Fibroblast of peridontal ligament (primary cell): ENCODE data around the gene STXBP1.
"Not testable (repeated sequence)": the region's sequence is repeated elsewhere in the genome, so short reads cannot be mapped to it uniquely, and the experiment has no call there.

Source experiments
- DNase-seq: peaks from one replicate; pipeline ENCODE4 v3.0.0-alpha.2; 2010; ENCODE audit errors: extremely low read depth

Gene STXBP1

DNA sequence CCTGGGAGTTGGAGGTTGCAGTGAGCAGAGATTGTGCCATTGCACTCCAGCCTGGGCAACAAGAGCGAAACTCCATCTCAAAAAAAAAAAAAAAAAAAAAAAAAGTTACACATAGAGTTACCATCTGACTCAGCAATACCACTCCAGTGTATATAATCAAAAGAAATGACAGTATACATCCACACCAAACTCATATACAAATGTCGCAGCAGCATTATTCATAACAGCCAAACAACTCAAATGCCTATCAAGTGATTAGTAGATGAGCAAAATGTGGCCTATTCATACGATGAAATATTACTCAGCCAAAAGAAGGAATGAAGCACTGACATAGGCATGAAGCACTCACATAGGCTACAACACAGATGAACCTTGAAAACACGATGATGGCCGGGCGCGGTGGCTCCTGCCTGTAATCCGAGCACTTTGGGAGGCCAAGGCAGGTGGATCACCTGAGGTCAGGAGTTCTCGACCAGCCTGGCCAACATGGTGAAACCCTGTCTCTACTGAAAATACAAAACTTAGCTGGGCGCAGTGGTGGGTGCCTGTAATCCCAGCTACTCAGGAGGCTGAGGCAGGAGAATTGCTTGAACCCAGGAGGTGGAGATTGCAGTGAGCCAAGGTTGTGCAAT lies 9.4 kb downstream of the STXBP1 start:
- not testable (repeated sequence) for DNase-seq

DNA sequence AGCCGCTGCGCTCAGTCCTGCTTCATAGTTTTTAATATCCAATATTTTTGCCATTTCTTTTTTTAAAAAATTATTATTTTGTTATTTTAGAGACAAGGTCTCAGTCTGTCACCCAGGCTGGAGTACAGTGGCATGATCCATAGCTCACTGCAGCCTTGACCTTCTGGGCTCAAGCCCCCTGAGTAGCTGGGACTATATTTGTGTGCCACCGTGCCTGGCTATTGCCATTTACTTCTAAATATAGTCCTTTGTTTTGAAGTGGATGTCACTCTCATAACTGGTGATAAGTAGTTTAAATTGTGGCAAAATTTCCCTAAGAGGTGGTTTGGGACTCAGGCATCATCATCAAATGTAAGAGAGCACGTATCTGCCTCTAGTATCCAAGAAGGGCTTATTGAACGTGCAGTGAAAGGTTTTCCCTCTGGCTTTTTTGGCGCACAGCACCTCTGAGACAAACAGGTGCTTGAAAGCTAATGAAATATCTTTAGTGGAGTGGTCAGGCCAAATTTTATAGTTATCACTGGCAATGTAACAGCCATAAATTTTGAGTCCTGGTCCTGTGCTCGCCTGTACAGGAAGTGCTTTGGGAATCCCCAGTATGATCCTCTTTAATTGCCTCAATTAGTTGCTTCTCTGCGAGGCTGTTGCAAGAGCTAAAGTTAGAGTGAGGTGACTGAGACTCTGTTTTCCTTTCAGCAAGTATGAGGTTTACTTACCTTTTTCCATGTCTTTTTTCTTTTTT lies 14.8 kb downstream of the STXBP1 start:
- no peak for DNase-seq

DNA sequence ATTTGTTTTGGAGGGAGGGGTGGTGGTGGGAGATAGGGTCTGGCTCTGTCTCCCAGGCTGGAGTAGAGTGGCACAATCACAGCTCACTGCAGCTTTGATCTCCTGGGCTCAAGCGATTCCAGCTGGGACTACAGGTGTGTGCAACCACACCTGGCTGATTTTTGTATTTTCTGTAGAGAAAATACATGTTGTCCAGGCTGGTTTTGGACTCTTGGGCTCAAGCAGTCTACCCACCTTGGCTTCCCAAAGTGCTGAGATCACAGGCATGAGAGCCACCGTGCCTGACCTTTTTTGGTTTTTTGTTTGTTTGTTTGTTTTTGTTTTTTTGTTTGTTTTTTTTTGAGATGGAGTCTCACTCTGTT lies 15.4 kb downstream of the STXBP1 start:
- DNase-seq, result no peak

DNA sequence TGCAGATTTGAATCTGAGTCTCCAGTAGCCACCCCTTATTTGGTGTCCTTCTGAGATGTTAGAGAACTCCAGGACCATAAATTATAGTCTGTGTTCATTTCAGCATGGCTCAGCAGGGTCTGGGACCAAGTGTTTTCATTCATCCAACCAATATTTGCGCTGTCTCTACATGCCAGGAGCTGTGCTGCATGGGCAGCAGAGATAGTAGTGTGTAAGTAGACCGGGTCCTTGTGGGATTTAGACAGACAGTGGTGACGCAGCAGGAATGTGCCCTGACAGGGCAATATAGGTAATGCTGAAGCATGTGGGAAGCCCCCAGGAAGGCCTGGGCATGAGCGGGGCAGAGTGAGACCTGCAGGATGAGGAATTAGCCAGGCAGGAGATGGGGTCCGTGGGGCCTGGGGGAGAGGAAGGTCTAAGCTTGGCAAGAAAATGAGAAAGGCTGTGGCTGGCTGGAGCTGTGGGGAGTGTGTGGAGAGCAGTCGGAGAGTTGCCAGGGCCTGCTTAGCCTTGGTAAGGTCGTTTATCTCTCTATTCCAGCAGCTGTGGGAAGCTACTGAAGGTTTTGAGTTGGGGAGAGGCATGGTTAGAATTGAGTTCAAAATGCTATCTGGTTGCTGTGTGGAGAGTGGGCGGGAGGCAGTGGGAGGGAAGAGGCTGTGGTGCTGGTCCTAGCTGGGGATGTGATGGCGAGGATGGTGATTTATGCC lies 16.8 kb downstream of the STXBP1 start:
- DNase-seq, result no peak

DNA sequence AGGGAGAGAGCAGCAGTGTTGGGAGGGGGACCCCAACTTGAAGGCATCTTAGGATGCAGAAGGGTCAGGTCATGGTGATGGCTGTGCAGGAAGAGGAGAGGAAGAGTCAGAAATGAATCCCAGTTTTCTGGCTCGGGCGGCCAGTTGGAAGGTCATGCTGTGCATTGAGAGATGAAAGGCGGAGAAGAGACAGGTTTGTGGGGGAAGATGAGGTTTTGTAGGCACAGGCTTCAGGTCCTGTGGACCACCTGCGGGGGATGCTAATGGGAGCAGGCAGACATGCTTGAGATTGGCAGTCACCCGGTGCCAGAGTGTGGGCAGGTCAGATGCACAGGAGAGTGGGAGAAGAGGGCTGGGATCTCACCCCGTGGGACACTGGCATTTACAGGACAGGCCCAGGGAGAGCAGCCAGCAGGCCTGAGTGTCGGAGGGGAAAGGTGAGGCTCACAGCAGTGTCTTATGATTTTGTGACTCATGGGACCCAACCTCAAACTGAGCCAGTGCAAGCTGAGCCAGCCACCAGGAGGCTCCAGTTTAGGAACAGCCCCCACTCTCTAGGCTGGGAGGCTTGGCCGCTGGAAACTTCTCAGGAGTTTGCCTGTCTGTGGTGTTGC lies 17.5 kb downstream of the STXBP1 start:
- DNase-seq, result no peak

DNA sequence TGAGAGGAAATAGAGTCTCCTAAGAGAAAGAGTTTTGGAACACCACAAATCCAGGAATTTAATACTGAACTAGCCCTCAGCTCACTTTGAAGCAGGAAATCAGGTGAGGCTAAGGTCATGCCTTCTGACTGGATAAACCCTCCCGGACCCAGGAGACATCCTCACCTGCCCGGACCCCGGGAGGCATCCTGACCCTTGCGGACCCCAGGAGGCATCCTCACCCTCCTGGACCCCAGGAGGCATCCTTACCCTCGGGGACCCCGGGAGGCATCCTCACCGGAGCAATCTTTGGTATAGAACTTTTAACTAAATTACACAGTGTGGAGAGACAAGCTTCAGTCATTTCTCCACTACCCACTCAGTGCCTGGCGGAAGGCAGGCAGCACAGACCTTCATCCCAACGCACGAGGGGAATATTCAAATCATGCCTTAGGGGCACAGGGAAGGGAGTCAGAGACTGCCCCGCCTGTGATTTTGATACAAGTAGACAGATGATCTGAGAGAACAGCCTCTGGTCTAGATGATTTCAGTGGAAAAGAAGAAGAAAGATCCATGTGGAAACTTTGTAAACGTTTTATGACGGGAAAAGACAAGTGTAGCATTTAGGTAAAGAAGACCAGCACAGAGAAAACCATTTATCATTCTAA lies 21.3 kb downstream of the STXBP1 start:
- no peak for DNase-seq

DNA sequence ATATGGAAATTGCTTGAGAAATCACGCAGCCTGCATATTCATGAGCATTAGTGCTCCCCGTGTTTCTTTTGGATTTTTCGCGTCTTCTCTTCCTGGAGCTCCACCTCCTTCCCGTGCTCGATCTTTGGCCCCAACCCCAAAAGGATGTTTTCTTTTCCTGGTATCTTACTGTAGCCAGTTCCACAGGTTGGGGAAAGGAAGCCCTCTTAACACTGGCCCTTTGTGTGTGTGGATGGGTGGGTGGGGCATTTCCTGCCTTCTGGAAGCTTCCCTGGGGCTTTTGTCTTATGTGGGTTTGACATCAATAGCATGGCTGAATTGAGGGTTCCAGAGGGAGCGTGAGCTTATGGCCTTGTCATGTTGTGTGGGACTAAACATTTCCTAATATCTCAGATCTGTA lies 21.9 kb downstream of the STXBP1 start:
- no peak for DNase-seq

DNA sequence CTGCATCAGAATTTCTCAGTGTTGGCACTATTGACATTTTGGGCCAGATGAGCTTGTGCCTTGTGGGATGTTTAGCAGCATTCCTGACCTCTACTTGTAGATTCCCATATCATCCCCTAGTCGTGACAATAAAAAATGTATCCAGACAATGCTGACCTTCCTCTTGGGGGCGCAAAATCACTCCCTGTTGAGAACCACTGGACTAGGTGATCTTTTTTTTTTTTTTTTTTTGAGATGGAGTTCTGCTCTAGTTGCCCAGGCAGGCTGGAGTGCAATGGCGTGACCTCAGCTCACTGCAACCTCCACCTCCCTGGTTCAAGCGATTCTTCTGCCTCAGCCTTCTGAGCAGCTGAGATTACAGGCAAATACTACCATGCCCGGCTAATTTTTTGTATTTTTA lies 22.6 kb downstream of the STXBP1 start:
- DNase-seq, result no peak

DNA sequence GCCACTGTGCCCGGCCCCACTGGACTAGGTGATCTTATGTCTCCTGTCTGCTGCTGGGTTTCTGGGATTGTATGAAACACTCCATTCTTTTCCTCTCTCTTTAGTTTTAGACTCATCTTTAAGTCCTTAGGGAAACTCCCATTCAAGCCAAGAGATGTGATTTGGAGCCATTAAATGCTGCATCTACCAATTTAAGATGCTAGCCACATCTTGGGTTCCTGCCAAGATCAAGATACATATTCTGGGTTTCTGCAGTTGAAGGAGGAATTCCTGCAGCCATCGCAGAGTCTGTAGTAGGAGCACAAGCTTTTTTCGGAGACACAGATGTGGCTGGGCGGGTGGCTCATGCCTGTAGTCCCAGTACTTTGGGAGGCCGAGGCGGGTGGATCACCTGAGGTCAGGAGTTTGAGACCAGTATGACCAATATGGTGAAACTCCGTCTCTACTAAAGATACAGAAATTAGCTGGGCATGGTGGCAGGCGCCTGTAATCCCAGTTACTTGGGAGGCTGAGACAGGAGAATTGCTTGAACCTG lies 23.2 kb downstream of the STXBP1 start:
- DNase-seq, result peak; percentile 79

DNA sequence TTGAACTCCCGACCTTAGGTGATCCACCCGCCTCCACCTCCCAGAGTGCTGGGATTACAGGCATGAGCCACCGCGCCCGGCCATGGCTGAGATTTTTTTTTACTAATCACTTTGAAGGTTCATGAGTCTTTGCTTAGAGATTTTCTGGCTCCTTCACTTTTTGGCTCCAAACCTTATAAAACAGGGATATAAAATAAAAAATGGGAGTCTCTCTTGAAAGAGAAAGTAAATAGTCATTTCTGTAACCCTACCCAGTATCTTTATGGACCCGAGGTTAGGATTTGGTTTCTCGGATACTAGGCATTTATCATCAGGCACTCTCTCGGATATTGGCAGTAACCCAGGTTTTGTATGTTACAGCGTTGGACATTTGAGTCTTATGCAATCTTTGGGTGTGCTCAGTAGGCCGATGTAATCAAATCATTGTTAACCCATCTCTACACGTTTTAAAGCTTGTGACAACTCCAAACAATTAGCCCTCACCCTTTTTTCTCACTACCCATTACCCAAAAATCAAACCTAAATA lies 25.3 kb downstream of the STXBP1 start:
- DNase-seq, result peak; percentile 95

DNA sequence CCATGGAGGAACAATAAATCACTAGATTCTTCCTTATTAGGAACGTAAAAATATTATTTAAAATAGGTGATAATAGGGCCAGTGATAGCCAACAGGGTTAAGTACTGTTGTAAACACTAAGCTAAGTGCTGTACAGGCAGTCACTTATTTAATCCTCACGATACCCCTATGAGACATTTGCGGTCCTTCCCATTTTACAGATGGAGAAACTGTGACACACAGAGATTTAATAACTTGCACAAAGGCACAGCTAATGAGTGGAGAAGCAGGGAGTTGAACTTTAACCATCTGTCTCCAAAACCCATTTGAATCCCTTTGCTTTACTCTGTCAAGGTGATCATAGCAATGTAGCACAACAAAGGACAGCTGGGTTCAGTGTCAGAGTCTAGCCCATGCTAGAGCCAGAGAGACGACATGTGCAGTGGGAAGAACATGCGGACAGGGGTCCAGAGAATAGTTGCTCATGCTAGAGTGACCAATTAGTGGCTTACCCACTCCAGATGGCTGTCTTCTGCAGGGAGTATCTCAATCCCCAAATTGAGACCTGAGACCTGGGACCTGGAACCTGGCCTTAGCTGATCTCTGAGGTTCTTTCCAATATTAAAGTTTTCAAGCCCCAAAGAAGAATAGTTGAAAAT lies 28.9 kb downstream of the STXBP1 start:
- no peak for DNase-seq

DNA sequence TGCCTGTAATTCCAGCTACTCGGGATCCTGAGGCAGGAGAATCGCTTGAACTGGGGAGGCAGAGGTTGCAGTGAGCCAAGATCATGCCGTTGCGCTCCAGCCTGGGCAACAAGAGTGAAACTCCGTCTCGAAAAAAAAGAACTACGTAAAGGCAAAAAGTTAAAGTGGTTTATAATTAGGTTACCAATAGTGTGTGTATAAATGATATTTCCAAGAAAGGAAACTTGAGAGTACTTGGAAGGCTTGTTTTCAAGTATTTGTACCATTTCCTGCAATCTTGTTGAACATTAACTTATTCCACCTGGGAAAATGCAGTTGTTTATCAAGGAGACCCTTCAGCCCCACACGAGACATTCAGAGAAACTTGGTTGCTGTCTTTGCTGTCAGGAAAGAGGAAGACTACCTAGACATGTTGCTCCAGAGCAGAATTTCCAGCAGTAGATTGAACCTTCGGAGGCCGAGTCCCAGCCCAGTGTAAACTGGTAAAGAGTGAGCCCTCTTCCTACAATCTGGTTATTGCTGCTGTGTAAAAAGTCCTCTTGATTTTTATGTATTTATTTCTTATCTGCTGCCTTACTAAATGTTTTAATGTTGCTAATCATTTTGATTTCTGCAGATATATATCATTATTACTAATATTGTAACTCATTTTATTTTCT lies 30.1 kb downstream of the STXBP1 start:
- DNase-seq, result no peak

DNA sequence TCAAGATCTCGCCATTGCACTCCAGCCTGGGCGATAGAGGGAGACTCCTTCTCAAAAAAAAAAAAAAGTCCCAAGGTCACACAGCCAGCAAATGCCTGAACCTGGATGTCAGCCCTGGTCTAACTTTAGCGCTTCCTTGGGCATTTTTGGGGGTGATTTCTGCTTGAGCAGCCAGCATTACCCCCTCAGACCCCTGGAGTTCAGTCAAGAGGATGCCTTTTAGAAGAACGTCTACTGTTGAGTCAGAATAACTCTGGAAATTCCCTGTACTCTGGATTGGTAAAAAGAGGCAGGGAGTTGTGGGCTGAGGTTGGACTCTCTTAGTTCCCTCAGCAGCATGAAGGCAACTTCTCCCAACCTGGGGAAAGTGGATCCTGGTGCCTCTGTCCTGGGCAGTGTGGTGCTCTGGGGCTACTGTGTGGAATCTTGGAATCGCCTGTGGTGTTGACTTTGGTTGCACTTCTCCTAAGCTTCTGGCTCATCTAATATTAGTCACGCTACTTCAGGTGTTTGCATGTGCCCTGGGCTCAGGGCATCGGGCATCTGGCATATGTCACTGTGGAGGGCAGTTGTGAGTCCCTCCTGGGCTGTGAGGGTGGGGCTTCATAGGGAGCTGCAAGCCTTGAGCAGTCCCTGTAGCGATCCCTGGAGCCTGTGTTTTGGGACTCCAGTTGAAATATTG lies 32.2 kb downstream of the STXBP1 start:
- no peak for DNase-seq

DNA sequence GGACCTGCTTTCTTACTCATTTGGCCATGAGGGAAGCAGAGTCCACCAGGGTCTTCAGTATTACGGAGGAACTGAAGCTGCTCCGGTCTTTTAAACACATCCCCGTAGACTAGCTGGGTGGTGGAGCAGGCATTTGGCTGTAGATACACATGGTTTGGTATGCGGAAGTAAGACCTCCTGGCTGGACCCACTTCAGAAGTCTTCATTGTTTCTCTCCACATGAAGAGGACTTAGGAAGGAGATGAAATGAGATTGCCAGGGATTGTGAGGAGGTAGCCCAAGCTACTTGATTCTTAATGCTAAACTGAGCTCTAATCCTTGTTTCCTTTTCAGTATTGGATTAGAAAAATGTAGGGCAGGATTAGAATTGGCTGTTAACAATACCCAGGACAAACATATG lies 32.9 kb downstream of the STXBP1 start:
- DNase-seq, result no peak

DNA sequence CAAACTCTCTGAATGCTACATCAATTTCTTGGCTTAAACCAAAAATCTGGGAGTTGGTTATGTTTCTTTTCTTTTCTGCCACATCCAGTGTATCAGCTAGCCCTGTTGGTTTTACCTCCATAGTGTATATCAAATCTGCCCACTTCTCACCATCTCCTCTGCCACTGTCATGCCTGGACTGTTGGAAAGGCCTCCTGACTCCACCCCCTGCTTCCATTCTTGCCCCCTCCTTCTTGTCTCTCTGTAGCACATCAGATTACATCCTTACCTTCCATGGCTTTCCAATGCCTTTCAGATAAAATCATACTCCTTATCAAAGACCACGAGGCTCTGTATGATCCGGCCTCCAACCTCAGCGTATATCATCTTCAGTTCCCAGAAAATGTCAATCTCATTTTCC lies 35.4 kb downstream of the STXBP1 start:
- DNase-seq, result no peak

DNA sequence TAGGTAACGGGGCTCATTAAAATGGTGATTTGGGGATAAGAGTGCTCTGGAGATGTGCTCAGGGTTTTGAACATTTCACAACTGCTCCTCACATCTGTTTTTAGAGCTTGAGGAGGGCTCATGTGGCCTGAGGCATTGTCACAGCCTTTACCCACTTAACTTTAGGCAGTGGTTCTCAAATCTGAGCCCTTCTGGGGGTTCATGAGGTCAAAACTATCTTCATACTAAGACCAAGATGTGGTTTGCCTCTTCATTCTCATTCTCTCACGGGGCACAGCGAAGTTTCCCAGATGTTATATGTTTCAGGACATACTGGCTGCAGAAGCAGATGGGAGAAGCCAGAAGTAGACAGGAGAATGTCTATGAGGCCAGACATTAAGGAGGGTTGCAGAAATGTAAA lies 38.4 kb downstream of the STXBP1 start:
- DNase-seq, result peak; percentile 19

DNA sequence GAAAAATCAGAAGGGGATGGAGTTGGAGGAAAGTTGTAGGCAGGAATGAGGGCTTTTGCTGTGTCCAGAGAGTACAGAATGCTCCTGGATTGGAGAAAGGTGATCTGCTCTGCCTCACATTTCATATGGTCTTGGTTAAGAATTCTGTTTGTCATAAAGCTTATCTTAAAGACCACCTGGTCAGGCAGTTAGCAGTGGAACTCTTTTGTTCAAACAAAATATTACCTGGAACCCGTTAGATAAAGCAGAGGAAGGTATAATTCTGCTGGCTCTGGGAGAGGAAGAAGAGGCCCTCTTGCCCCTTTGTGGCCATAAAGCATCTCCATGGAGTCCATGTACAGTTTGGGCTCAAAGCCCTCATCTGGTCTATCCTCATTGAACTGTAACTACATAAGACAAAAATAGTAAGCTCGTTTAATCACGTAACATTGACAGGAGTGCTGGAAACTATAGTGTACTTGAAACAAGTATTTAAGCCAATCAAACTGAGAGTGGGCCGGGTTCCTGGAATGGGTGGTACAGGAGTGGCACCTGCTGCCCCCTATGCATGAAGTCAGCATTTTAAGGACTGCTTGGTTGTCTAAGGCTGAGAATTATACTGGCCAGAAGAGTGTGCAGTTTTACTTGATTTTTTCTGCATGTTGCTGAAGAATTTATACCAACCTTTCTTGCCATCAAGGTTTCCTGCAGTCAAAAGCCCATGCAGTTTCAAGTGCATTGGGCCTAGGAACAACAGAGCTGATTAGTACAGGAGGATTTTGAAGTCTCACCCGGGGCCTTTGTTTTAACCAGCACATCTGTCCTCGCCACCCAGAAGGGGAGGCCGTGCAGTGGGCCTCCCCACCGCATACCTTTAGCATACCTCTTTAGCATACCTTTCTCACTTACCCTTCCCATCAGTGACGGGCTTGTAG lies 39.9 kb downstream of the STXBP1 start:
- DNase-seq, result no peak

DNA sequence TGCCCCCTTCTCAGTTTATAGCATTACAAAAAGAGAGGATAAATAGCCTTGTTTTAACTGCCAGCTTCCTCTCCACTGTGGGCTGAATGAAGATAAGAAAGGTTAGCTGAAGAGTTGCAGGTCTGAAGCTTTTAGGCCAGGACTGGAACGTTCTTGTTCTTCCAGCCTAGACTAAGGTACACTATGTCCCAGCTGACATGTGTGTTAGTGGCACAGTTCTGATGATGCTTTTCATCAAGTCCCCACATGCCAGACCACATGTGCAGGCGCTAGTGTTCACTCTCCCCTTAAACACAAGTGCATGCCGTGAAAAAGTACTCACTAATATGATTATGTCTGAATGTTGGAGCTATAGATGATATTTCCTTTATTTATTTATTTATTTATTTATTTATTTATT lies 40.7 kb downstream of the STXBP1 start:
- no peak for DNase-seq

DNA sequence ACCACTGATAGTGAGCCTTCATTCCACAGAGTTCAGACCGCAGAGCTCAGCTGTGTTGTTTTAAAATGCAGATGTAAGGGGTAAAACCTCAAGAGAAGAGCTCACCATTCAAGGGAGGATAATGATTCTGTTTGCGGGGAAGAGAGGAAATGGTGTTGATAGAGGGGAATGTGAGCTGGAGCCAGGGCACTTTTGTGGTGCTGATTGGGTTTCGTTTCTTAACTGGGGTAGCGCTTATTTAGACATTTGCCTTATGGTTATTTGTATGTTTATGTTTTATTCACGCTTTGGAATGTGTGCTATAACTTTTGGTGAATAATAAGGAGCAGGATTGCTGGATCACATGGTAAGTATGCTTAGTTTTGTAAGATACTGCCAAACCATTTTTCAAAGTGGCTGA lies 42.5 kb downstream of the STXBP1 start:
- DNase-seq, result peak; percentile 63
